Small intestine (tissue), 16 donors: ENCODE results near the gene EI24. TPM values are rescaled to one million over a fixed set of nuclear protein-coding genes. Genes with fewer than 3 reads are reported as not detected.
"Not testable (repeated sequence)": the region's sequence is repeated elsewhere in the genome, so short reads cannot be mapped to it uniquely, and the experiment has no call there.

Experiments used
- DNase-seq, 2 donors: peaks; one replicate each; pipeline versions ENCODE4 v3.0.0 to v3.0.0-alpha.2; 2013
- FAIRE-seq: peaks from 2 replicates; lab custom pipeline; 2012; peaks lifted over from hg19 to GRCh38; lab: Jason Lieb, UNC
- H3K27ac ChIP-seq, 3 donors: one replicate each; pipeline ENCODE4 v1.5.1; 2013; ENCODE audit warnings: low read length in 2 of 3, mild to moderate bottlenecking in 2 of 3, control low read depth in 1 of 3, inconsistent platforms in 1 of 3, low read depth in 1 of 3, moderate library complexity in 1 of 3
- H3K27me3 ChIP-seq, 3 donors: one replicate each; pipeline ENCODE4 v1.6.1; 2013; ENCODE audit warnings: low read length in 3 of 3, inconsistent platforms in 1 of 3; ENCODE audit not compliant: control insufficient read depth in 3 of 3, insufficient read depth in 3 of 3
- H3K36me3 ChIP-seq, 3 donors: one replicate each; pipeline ENCODE4 v1.6.1; 2013; ENCODE audit warnings: low read length in 3 of 3, inconsistent platforms in 1 of 3, low read depth in 1 of 3, mild to moderate bottlenecking in 1 of 3, moderate library complexity in 1 of 3; ENCODE audit not compliant: control insufficient read depth in 3 of 3, insufficient read depth in 2 of 3
- H3K4me1 ChIP-seq, 3 donors: one replicate each; pipeline ENCODE4 v1.6.1; 2013; ENCODE audit warnings: low read length in 2 of 3, inconsistent platforms in 1 of 3, low read depth in 1 of 3, mild to moderate bottlenecking in 1 of 3, moderate library complexity in 1 of 3; ENCODE audit not compliant: control insufficient read depth in 3 of 3, insufficient read depth in 2 of 3
- H3K4me3 ChIP-seq, 3 donors: one replicate each; pipeline ENCODE4 v1.5.1; 2013; ENCODE audit warnings: low read length in 3 of 3, control low read depth in 1 of 3, inconsistent platforms in 1 of 3, low read depth in 1 of 3, mild to moderate bottlenecking in 1 of 3, moderate library complexity in 1 of 3
- H3K9me3 ChIP-seq, 2 donors: one replicate each; pipeline ENCODE4 v1.6.1; 2013; ENCODE audit warnings: low read depth in 1 of 2, low read length in 1 of 2; ENCODE audit not compliant: control insufficient read depth in 2 of 2, insufficient read depth in 1 of 2
- WGBS, 3 donors: extraction: QIAGEN DNeasy Blood & Tissue Kit; methylation state at CpG; one replicate each; pipeline ENCODE4 v1.1.7; 2013; 5-methylcytosine and 5-hydroxymethylcytosine counted together
- long read RNA-seq, 10 donors: transcript quantifications; one replicate each; lab custom pipeline, GENCODE V29; 2026
- polyA plus RNA-seq, 4 donors: library from polyadenylated mRNA; stranded (reverse) in 3 of 4; unstranded in 1 of 4; fragments of 200-250 nt in 3 of 4; fragments of 120-200 nt in 1 of 4; gene quantifications; one replicate each; pipeline versions ENCODE4 v1.2.1 to v1.2.3, GENCODE V29; 2013
- donor health status: healthy with polysubstance abuse.
- donor health status: control.
- donor health status: control.
- donor health status: Bipolar disorder and iron deficiency.
- donor health status: healthy.

The EI24 gene
- polyA plus RNA-seq = 10 to 100 TPM; 39.4 to 91.5 (median 63.2) TPM
- long read RNA-seq, donor 1, transcript EI24-201 (11 exons, 2,455 nt) = major isoform, 42 of 74 reads
- long read RNA-seq, donor 1, partial matches to known transcripts = 29 of 74 reads
- long read RNA-seq, donor 1, other reads (novel, unspliced or antisense) = 0 of 74 reads
- long read RNA-seq, donor 2, transcript EI24-201 (11 exons, 2,455 nt) = major isoform, 9 of 18 reads
- long read RNA-seq, donor 2, partial matches to known transcripts = 9 of 18 reads
- long read RNA-seq, donor 2, other reads (novel, unspliced or antisense) = 0 of 18 reads
- long read RNA-seq, donor 3, transcript EI24-201 (11 exons, 2,455 nt) = major isoform, 9 of 15 reads
- long read RNA-seq, donor 3, partial matches to known transcripts = 6 of 15 reads
- long read RNA-seq, donor 3, other reads (novel, unspliced or antisense) = 0 of 15 reads
- long read RNA-seq, donor 4, partial matches to known transcripts = 0 of 1 reads
- long read RNA-seq, donor 4, other reads (novel, unspliced or antisense) = 0 of 1 reads
- long read RNA-seq, donor 5, partial matches to known transcripts = 0 of 3 reads
- long read RNA-seq, donor 5, other reads (novel, unspliced or antisense) = 0 of 3 reads
- long read RNA-seq, donor 6, transcript EI24-201 (11 exons, 2,455 nt) = major isoform, 11 of 11 reads
- long read RNA-seq, donor 6, partial matches to known transcripts = 0 of 11 reads
- long read RNA-seq, donor 6, other reads (novel, unspliced or antisense) = 0 of 11 reads
- long read RNA-seq, donor 7 = 0 reads
- long read RNA-seq, donor 8 = 0 reads
- long read RNA-seq, donor 9, partial matches to known transcripts = 0 of 3 reads
- long read RNA-seq, donor 9, other reads (novel, unspliced or antisense) = 0 of 3 reads
- long read RNA-seq, donor 10, transcript EI24-201 (11 exons, 2,455 nt) = major isoform, 24 of 38 reads
- long read RNA-seq, donor 10, partial matches to known transcripts = 12 of 38 reads
- long read RNA-seq, donor 10, other reads (novel, unspliced or antisense) = 0 of 38 reads

- DNase-seq (peak; percentile 88 to 95), FAIRE-seq (no peak)
- H3K4me3 ChIP-seq = peak within 1 kb of the TSS; percentile 65 to 93 (median 80)
- H3K4me1 ChIP-seq = peaks cover 2 to 10% (median 3%) of the 10 kb centered on the region in 3 donors
- peaks cover 0 to 7% of the 10 kb centered on the region in 2 donors for H3K9me3 ChIP-seq
- WGBS, 3 donors = 1% methylated on average over 59 to 83 of the region's 83 CpGs
- H3K27ac ChIP-seq = peak within 1 kb of the TSS; percentile 18 to 83 (median 58)
- H3K36me3 ChIP-seq = peaks cover 0 to 11% (median 4%) of the 10 kb centered on the region in 3 donors
- no peaks in the 10 kb centered on the region for H3K27me3 ChIP-seq
Observed at GRCh38 chr11:125568970-125569914, at the start of gene EI24. Gene EI24, plus strand, starts transcription at chr11:125569477. Its CDS starts 3,051 bp downstream, at chr11:125572528.

DNA sequence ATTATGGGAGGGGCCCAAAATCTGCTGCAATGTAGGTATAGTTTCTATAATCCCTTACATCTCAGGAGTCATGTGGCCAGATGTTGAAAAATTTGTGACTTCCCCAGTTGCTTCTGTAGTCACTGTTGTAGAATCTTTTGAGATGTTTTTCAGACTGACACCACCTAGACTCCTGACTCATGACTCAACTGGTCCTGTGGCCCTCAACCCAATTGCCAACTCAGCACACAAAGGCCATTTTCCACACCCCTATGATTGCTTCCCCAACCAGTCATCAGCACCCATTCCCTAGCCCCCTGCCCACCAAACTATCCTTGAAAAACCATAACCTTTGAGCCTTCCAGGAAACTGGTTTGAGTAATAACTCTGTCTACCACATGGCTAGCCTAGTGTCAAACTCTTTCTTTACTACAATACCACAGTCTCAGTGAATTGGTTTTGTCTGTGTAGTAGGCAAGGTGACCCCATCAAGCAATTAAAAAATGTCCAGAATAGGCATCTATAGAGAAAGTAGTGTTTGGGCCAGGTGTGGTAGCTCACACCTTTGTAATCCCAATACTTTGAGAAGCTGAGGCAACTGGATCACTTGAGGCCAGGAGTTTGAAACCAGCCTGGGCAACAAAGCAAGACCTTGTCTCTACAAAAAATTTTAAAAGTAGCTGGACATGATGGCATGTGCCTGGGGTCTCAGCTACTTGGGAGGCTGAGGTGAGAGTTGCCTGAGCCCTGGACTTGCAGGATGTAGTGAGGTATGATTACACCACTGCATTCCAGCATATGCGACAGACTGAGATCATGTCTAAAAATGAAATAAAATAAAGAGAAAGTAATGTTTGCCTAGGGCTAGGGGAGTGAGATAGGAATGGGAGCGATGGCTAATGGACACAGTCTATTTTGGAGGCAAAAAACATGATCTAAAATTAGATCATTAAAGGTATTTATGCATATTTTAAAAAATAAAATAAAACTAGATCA lies 49.1 kb upstream of the EI24 start:
- Histone ChIP-seq H3K9me3 (peaks cover 0 to 8% of the 10 kb centered on the region in 2 donors), H3K36me3 (no peaks in the 10 kb centered on the region), H3K4me3 (no peak overlapping the region), H3K4me1 (no peaks in the 10 kb centered on the region), H3K27ac (no peak overlapping the region), H3K27me3 (no peaks in the 10 kb centered on the region)
- DNase-seq (no peak), FAIRE-seq (no peak)
- 89 to 95% (median 92%) methylated on average over 2 of the region's 2 CpGs for WGBS, 3 donors

DNA sequence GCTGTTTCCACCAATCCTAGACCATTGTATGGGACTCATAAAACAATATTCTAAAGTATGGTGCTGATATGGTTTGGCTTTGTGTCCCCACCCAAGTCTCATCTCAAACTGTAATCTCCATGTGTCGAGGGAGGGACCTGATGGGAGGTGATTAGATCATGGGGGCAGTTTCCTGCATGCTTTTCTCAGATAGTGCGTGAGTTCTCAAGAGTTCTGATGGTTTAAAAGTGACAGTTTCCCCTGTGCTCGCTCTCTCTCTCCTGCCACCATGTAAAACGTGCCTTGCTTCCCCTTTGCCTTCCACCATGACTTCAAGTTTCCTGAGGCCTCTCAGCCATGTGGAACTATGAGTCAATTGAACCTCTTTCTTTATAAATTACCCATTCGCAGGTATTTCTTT lies 44.0 kb upstream of the EI24 start:
- Histone ChIP-seq H3K4me3 (no peak overlapping the region), H3K27ac (no peak overlapping the region), H3K27me3 (no peaks in the 10 kb centered on the region), H3K4me1 (no peaks in the 10 kb centered on the region), H3K36me3 (no peaks in the 10 kb centered on the region), H3K9me3 (peaks cover 0 to 2% of the 10 kb centered on the region in 2 donors)
- 63 to 67% (median 65%) methylated on average over 5 of the region's 5 CpGs for WGBS, 3 donors
- DNase-seq (no peak), FAIRE-seq (no peak)

GRCh38 chr11:125532668-125533067 lies 36.6 kb upstream of the EI24 start:
- no peaks in the 10 kb centered on the region for H3K27me3 ChIP-seq
- DNase-seq (no peak), FAIRE-seq (no peak)
- no peak overlapping the region for H3K27ac ChIP-seq
- 53 to 64% (median 63%) methylated on average over 3 of the region's 3 CpGs for WGBS, 3 donors
- no peaks in the 10 kb centered on the region for H3K4me1 ChIP-seq
- no peaks in the 10 kb centered on the region for H3K36me3 ChIP-seq
- H3K9me3 ChIP-seq = no peaks in the 10 kb centered on the region
- H3K4me3 ChIP-seq = no peak overlapping the region

DNA sequence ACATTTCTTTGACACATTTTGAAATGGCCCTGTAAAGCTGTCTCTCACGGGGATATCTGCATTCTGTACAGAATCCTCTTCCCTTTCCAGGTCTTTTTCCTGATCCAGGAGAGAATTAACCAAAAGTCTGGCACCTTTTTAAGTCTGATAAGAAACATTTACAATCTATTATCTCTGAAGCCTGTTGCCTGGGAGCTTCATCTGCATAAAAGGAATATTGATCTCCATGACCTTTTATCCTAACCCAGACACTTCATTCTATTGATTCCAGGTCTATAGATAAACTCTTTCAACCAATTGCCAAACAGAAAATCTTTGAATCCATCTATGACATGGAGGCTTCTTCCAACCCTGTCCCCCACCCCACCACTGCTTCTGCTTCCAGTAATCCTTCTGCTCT lies 33.7 kb upstream of the EI24 start:
- WGBS, 3 donors = 29 to 49% (median 35%) methylated on average over 1 of the region's 1 CpG
- H3K4me3 ChIP-seq = no peak overlapping the region
- H3K36me3 ChIP-seq = no peaks in the 10 kb centered on the region
- no peak for DNase-seq
- no peak for FAIRE-seq
- H3K27me3 ChIP-seq = no peaks in the 10 kb centered on the region
- no peaks in the 10 kb centered on the region for H3K4me1 ChIP-seq
- H3K9me3 ChIP-seq = no peaks in the 10 kb centered on the region
- no peak overlapping the region for H3K27ac ChIP-seq

- DNase-seq, H3K4me3 ChIP-seq, H3K36me3 ChIP-seq, H3K27ac ChIP-seq, H3K9me3 ChIP-seq, FAIRE-seq, H3K4me1 ChIP-seq, H3K27me3 ChIP-seq: not testable (repeated sequence)
- 59 to 79% (median 69%) methylated on average over 4 to 11 of the region's 19 CpGs for WGBS, 3 donors
Observed at GRCh38 chr11:125536834-125537233, 32.4 kb upstream of the EI24 start.

- Histone ChIP-seq H3K36me3 (no peaks in the 10 kb centered on the region), H3K9me3 (peaks cover 0 to 10% of the 10 kb centered on the region in 2 donors), H3K27me3 (no peaks in the 10 kb centered on the region), H3K4me3 (no peak overlapping the region), H3K4me1 (no peaks in the 10 kb centered on the region), H3K27ac (no peak overlapping the region)
- peak; percentile 47 for FAIRE-seq
- DNase-seq = no peak
Observed at GRCh38 chr11:125542709-125543108, 26.6 kb upstream of the EI24 start.
